Transverse colon (tissue), 4 donors: ENCODE results near the gene NAA80. TPM values are rescaled to one million over a fixed set of nuclear protein-coding genes. Genes with fewer than 3 reads are reported as not detected.

Experiments used
- DNase-seq: peaks from one replicate; pipeline ENCODE4 v3.0.0-alpha.2; 2019
- H3K27ac ChIP-seq, 4 donors: fragments of 200-600 bp; sonication (generic); 2 replicates each; pipeline ENCODE4 v1.5.1; 2016 to 2018; ENCODE audit warnings: inconsistent platforms in 4 of 4
- H3K27me3 ChIP-seq: fragments of 200-600 bp; sonication (generic); 2 replicates; pipeline ENCODE4 v1.5.1; 2017; ENCODE audit warnings: inconsistent platforms
- H3K36me3 ChIP-seq, 4 donors: fragments of 200-600 bp; sonication (generic); 2 replicates each; pipeline ENCODE4 v1.5.1; 2017 to 2019; ENCODE audit warnings: inconsistent platforms in 4 of 4
- H3K4me1 ChIP-seq, 4 donors: fragments of 200-600 bp; sonication (generic); 2 replicates each; pipeline ENCODE4 v1.5.1; 2017 to 2020; ENCODE audit warnings: inconsistent platforms in 4 of 4
- H3K4me3 ChIP-seq, 4 donors: fragments of 200-600 bp; sonication (generic); 1 replicate in 1 of 4; 2 replicates in 3 of 4; pipeline versions ENCODE4 v1.5.1 to v1.6.1; 2017 to 2019; ENCODE audit warnings: inconsistent platforms in 4 of 4
- H3K9me3 ChIP-seq, 2 donors: fragments of 200-600 bp; sonication (generic); 2 replicates each; pipeline ENCODE4 v1.5.1; 2017 to 2019; ENCODE audit warnings: inconsistent platforms in 2 of 2
- CTCF ChIP-seq, 5 experiments: fragments of 200-600 bp in 3 of 5; fragments of 450-650 bp in 2 of 5; sonication (generic) in 3 of 5; IDR thresholded peaks; 1 replicate in 2 of 5; 2 replicates in 3 of 5; pipeline ENCODE4 v1.5.1; 2016 to 2017; ENCODE audit warnings: antibody characterized with exemption in 5 of 5, inconsistent platforms in 3 of 5, mild to moderate bottlenecking in 2 of 5, moderate library complexity in 1 of 5
- EP300 ChIP-seq: sonication (generic); formaldehyde crosslinking; IDR thresholded peaks from one replicate; pipeline ENCODE4 v1.6.1; 2017; ENCODE audit warnings: antibody characterized with exemption, low read depth
- POLR2A ChIP-seq: fragments of 450-650 bp; IDR thresholded peaks from one replicate; pipeline ENCODE4 v1.6.1; 2016; ENCODE audit warnings: antibody characterized with exemption, mild to moderate bottlenecking, moderate library complexity
- POLR2AphosphoS5 ChIP-seq, 3 donors: sonication (generic); formaldehyde crosslinking; IDR thresholded peaks; one replicate each; pipeline ENCODE4 v1.6.1; 2016; ENCODE audit warnings: antibody characterized with exemption in 3 of 3
- WGBS, 2 donors: methylation state at CpG; one replicate each; pipeline ENCODE4 v1.1.5; 2018; ENCODE audit warnings: low coverage in 1 of 2; 5-methylcytosine and 5-hydroxymethylcytosine counted together
- in situ Hi-C, 4 donors: fragments of 200-750 bp; cut with MboI; loops; one replicate each; pipeline versions ENCODE4 v1.15.0 to v1.15.1; 2017; ENCODE audit warnings: low sequenced_read_pairs in 3 of 4, low pct_ligation_motif_present in 1 of 4, low pct_unique_long_range_greater_than_20kb in 1 of 4
- intact Hi-C: fragments of 100-400 bp; cut with DNase I; formaldehyde crosslinking; loops from one replicate; pipeline ENCODE4 v1.15.1; 2023; ENCODE audit warnings: low total_unique reads
- total RNA-seq, 4 donors: library from RNA; depleted of rRNA; stranded (reverse); fragments of >200 nt; gene quantifications; one replicate each; pipeline ENCODE4 v1.1.0, GENCODE V29; 2016

Gene NAA80
- total RNA-seq, 4 donors from 2014 or later: 5.2 to 13.0 (median 7.8) TPM

GRCh38 chr3:50296721-50297383 is 2.4 kb downstream of the NAA80 start:
- in situ Hi-C loops: no loop called here
- H3K9me3 ChIP-seq: no peaks in the 10 kb centered on the region
- H3K4me3 ChIP-seq: no peak overlapping the region
- no peaks in the 10 kb centered on the region for H3K27me3 ChIP-seq
- peaks cover 18 to 33% (median 32%) of the 10 kb centered on the region in 4 donors for H3K4me1 ChIP-seq
- no peak overlapping the region for H3K27ac ChIP-seq
- no peaks in the 10 kb centered on the region for H3K36me3 ChIP-seq
- TF ChIP-seq POLR2A: no peak
- TF ChIP-seq CTCF (IDR thresholded peaks at IDR 0.05): no peak
- TF ChIP-seq POLR2AphosphoS5 (IDR thresholded peaks at IDR 0.05): no peak
- no peak for TF ChIP-seq EP300
- intact Hi-C loops: no loop called here
- 93% methylated on average over 18 of the region's 18 CpGs; no CpG with 5 or more reads in 1 of the 2 donors for WGBS, 2 donors
- DNase-seq: no peak

GRCh38 chr3:50295553-50296431 is 3.4 kb downstream of the NAA80 start:
- DNase-seq: no peak
- no peaks in the 10 kb centered on the region for H3K9me3 ChIP-seq
- 80 to 86% methylated on average over 3 to 8 of the region's 8 CpGs for WGBS, 2 donors
- H3K36me3 ChIP-seq: no peaks in the 10 kb centered on the region
- TF ChIP-seq CTCF (IDR thresholded peaks at IDR 0.05): no peak
- no peak for TF ChIP-seq EP300
- no peak for TF ChIP-seq POLR2A
- no peak for TF ChIP-seq POLR2AphosphoS5 (IDR thresholded peaks at IDR 0.05)
- no peaks in the 10 kb centered on the region for H3K27me3 ChIP-seq
- intact Hi-C loops: no loop called here
- peaks cover 24 to 41% (median 36%) of the 10 kb centered on the region in 4 donors for H3K4me1 ChIP-seq
- in situ Hi-C loops: no loop called here
- H3K27ac ChIP-seq: no peak overlapping the region
- no peak overlapping the region for H3K4me3 ChIP-seq

GRCh38 chr3:50294492-50295403 is 4.5 kb downstream of the NAA80 start:
- no peak for TF ChIP-seq EP300
- no peak for TF ChIP-seq POLR2AphosphoS5 (IDR thresholded peaks at IDR 0.05)
- TF ChIP-seq CTCF (IDR thresholded peaks at IDR 0.05): no peak
- no peak for TF ChIP-seq POLR2A
- peaks cover 21 to 36% (median 28%) of the 10 kb centered on the region in 4 donors for H3K4me1 ChIP-seq
- H3K36me3 ChIP-seq: peaks cover 0 to 3% (median 0%) of the 10 kb centered on the region in 4 donors
- no peak overlapping the region for H3K27ac ChIP-seq
- intact Hi-C loops: no loop called here
- in situ Hi-C loops: no loop called here
- H3K9me3 ChIP-seq: no peaks in the 10 kb centered on the region
- H3K27me3 ChIP-seq: no peaks in the 10 kb centered on the region
- 94% methylated on average over 19 of the region's 22 CpGs; no CpG with 5 or more reads in 1 of the 2 donors for WGBS, 2 donors
- DNase-seq: no peak
- H3K4me3 ChIP-seq: no peak overlapping the region
